K562 (cell line): ENCODE data around the gene SOX8. TPM values are rescaled to one million over a fixed set of nuclear protein-coding genes. Genes with fewer than 3 reads are reported as not detected.

Source experiments
- ATAC-seq: fragments of 200-7000 bp; cut with Tn5 transposase; 3 replicates; pipeline ENCODE4 v1.9.1; 2020; ENCODE audit warnings: moderate library complexity
- BruUV-seq: library from RNA; stranded (reverse); fragments of 400-500 nt; replicated peaks from 2 replicates; lab custom pipeline; 2021; lab: Mats Ljungman, UMichigan
- CTCF ChIA-PET: fragments of 300-600 bp; formaldehyde crosslinking; extraction: SDS; loops from one replicate; lab custom pipeline; 2021; ENCODE audit warnings: low intra/inter-chr PET ratio; lab: Yijun Ruan, JAX
- POLR2A ChIA-PET: fragments of 300-600, 350-650 bp; sonication (Branson Sonifier 250); formaldehyde crosslinking; extraction: SDS; loops from one replicate; lab custom pipeline; 2021; ENCODE audit warnings: antibody characterized with exemption, inconsistent platforms; lab: Yijun Ruan, JAX
- DNase-seq, 4 experiments: peaks; one replicate each; pipeline versions ENCODE4 v3.0.0 to v3.0.0-alpha.2; 2011 to 2018; ENCODE audit warnings: low spot score in 3 of 4, mixed read lengths in 3 of 4; ENCODE audit errors: extremely low read depth in 1 of 4
- FAIRE-seq: peaks from 2 replicates; lab custom pipeline; 2011; peaks lifted over from hg19 to GRCh38; lab: Jason Lieb, UNC
- H2AFZ ChIP-seq: 2 replicates; pipeline ENCODE4 v1.6.0; 2011; ENCODE audit warnings: low read depth, low read length, control low read depth, inconsistent platforms
- H3K27ac ChIP-seq: fragments of 200-600 bp; 3 replicates; pipeline ENCODE4 v1.8.0; 2011; ENCODE audit warnings: low read depth, mild to moderate bottlenecking, control low read depth, inconsistent platforms, low read length, moderate library complexity, mixed read lengths; ENCODE audit errors: extremely low read depth
- H3K27me3 ChIP-seq, 2 experiments: fragments of 300-600 bp in 1 of 2; 2 replicates in 1 of 2; 3 replicates in 1 of 2; pipeline versions ENCODE4 v1.6.0 to v1.8.0; 2011; ENCODE audit warnings: inconsistent platforms in 2 of 2, low read length in 2 of 2, mild to moderate bottlenecking in 1 of 2, mixed read lengths in 1 of 2, moderate library complexity in 1 of 2; ENCODE audit not compliant: control insufficient read depth in 2 of 2, insufficient read depth in 2 of 2
- H3K36me3 ChIP-seq: fragments of 300-600 bp; 3 replicates; pipeline ENCODE4 v1.8.0; 2011; ENCODE audit warnings: mild to moderate bottlenecking, low read length, inconsistent platforms; ENCODE audit not compliant: control insufficient read depth, insufficient read depth
- H3K4me1 ChIP-seq, 2 experiments: fragments of 200-600 bp in 1 of 2; replicated peaks in 1 of 2; 2 replicates in 1 of 2; 3 replicates in 1 of 2; pipeline versions ENCODE4 v1.5.1 to v1.8.0; 2011; ENCODE audit warnings: inconsistent platforms in 2 of 2, low read length in 2 of 2, mild to moderate bottlenecking in 1 of 2, mixed read lengths in 1 of 2, moderate library complexity in 1 of 2; ENCODE audit not compliant: control insufficient read depth in 2 of 2, insufficient read depth in 2 of 2
- H3K4me2 ChIP-seq: 2 replicates; pipeline ENCODE4 v1.6.1; 2011; ENCODE audit warnings: low read length, control low read depth, inconsistent platforms, mixed read lengths; ENCODE audit not compliant: insufficient read depth
- H3K4me3 ChIP-seq: fragments of 200-600 bp; sonication (generic), shearing (Covaris generic); 2 replicates; pipeline ENCODE4 v1.5.1; 2016; ENCODE audit warnings: control low read depth, inconsistent platforms
- H3K79me2 ChIP-seq: fragments of 200-600 bp; 3 replicates; pipeline ENCODE4 v1.8.0; 2011; ENCODE audit warnings: low read length, inconsistent platforms; ENCODE audit not compliant: control insufficient read depth, insufficient read depth
- H3K9ac ChIP-seq, 2 experiments: 2 replicates each; pipeline versions ENCODE4 v1.6.0 to v1.6.1; 2011; ENCODE audit warnings: low read depth in 2 of 2, low read length in 2 of 2, control low read depth in 1 of 2, inconsistent platforms in 1 of 2, mild to moderate bottlenecking in 1 of 2, mixed read lengths in 1 of 2; ENCODE audit not compliant: insufficient read depth in 1 of 2
- H3K9me1 ChIP-seq: one replicate; pipeline ENCODE4 v1.6.0; 2011; ENCODE audit warnings: inconsistent platforms, mild to moderate bottlenecking, low read length, moderate library complexity; ENCODE audit not compliant: control insufficient read depth, insufficient read depth
- H3K9me3 ChIP-seq: replicated peaks from 2 replicates; pipeline ENCODE4 v1.5.1; 2011; ENCODE audit warnings: low read depth, low read length, inconsistent platforms; ENCODE audit not compliant: control insufficient read depth, insufficient read depth
- H4K20me1 ChIP-seq: replicated peaks from 2 replicates; pipeline ENCODE4 v1.6.1; 2011; ENCODE audit warnings: low read length, inconsistent platforms, mixed read lengths; ENCODE audit not compliant: control insufficient read depth, insufficient read depth
- BMI1 ChIP-seq: fragments of 150-350 bp; IDR thresholded peaks from 2 replicates; pipeline ENCODE4 v1.6.1; 2014; ENCODE audit warnings: low read length
- CCAR2 ChIP-seq: fragments of 200-400 bp; formaldehyde crosslinking; IDR thresholded peaks from 2 replicates; pipeline ENCODE4 v1.6.1; 2017; ENCODE audit warnings: mild to moderate bottlenecking, low read depth, low read length
- CHD1 ChIP-seq: fragments of 200-600 bp; sonication (generic); IDR thresholded peaks from one replicate; pipeline ENCODE4 v1.6.1; 2012; ENCODE audit warnings: mild to moderate bottlenecking, moderate library complexity, low read length, inconsistent platforms
- DEAF1 ChIP-seq: fragments of 450-650 bp; formaldehyde crosslinking; IDR thresholded peaks from 2 replicates; pipeline ENCODE4 v1.4.0; 2020; ENCODE audit warnings: mild to moderate bottlenecking, moderate library complexity
- E2F1 ChIP-seq: sonication (generic); formaldehyde crosslinking; IDR thresholded peaks from 2 replicates; pipeline ENCODE4 v1.8.1; 2023; ENCODE audit warnings: mild to moderate bottlenecking, missing genetic modification reagents, moderate library complexity
- GATAD2B ChIP-seq: fragments of 450-650 bp; IDR thresholded peaks from 2 replicates; pipeline ENCODE4 v1.6.1; 2017; ENCODE audit warnings: mild to moderate bottlenecking, borderline replicate concordance
- GTF2F1 ChIP-seq: IDR thresholded peaks from 2 replicates; pipeline ENCODE4 v1.6.1; 2011; ENCODE audit warnings: low read depth, low read length, improper control_type of control experiment
- HDAC3 ChIP-seq: fragments of 450-650 bp; IDR thresholded peaks from 2 replicates; pipeline ENCODE4 v1.6.1; 2018; ENCODE audit warnings: borderline replicate concordance, mild to moderate bottlenecking, moderate library complexity; ENCODE audit not compliant: partially characterized antibody
- SETDB1 ChIP-seq: IDR thresholded peaks from one replicate; pipeline ENCODE4 v1.6.1; 2012; ENCODE audit warnings: low read length, control low read depth, inconsistent platforms
- TAF9B ChIP-seq: fragments of 450-650 bp; IDR thresholded peaks from 2 replicates; pipeline ENCODE4 v1.6.1; 2018; ENCODE audit warnings: mild to moderate bottlenecking; ENCODE audit not compliant: partially characterized antibody
- TCF7L2 ChIP-seq: fragments of 150-350 bp; IDR thresholded peaks from 2 replicates; pipeline ENCODE4 v1.6.1; 2016; ENCODE audit warnings: low read depth, mild to moderate bottlenecking, low read length, moderate library complexity
- USF2 ChIP-seq: sonication (generic); formaldehyde crosslinking; IDR thresholded peaks from 2 replicates; pipeline ENCODE4 v1.5.0; 2020; ENCODE audit warnings: missing genetic modification reagents
- ZNF280A ChIP-seq: fragments of 450-650 bp; IDR thresholded peaks from 2 replicates; pipeline ENCODE4 v1.6.1; 2018; ENCODE audit warnings: mild to moderate bottlenecking, low read depth; ENCODE audit not compliant: partially characterized antibody
- ZNF511 ChIP-seq: sonication (generic); formaldehyde crosslinking; IDR thresholded peaks from 2 replicates; pipeline ENCODE4 v1.8.0; 2022; ENCODE audit warnings: mild to moderate bottlenecking, missing genetic modification reagents
- ZNF589 ChIP-seq: fragments of 200-800 bp; sonication (Bioruptor generic); IDR thresholded peaks from 2 replicates; pipeline ENCODE4 v1.6.1; 2016; ENCODE audit warnings: low read depth, missing genetic modification characterization, missing compliant biosample characterization
- WGBS: fragments of 100-300 bp; shearing (Covaris generic); methylation state at CpG from one replicate; pipeline ENCODE4 v1.1.6; 2016; ENCODE audit warnings: low coverage, mixed read lengths; ENCODE audit not compliant: insufficient coverage; ENCODE audit errors: missing lambda C conversion rate; 5-methylcytosine and 5-hydroxymethylcytosine counted together
- in situ Hi-C: fragments of 300-500 bp; cut with MboI; formaldehyde crosslinking; loops from 4 replicates; pipeline ENCODE4 v1.15.0; 2018; ENCODE audit warnings: inconsistent platforms, mixed read lengths
- intact Hi-C: fragments of 100-400 bp; cut with micrococcal nuclease; formaldehyde crosslinking; loops from 2 replicates; pipeline ENCODE4 v1.14.2; 2022
- polyA plus RNA-seq, 8 experiments: library from polyadenylated mRNA; depleted of rRNA in 4 of 8; stranded (reverse) in 5 of 8; unstranded in 3 of 8; fragments of >200 nt; fragmentation: Nextera tagmentation in 2 of 8; fragmentation: Illumina TruSeq in 1 of 8; extraction: Ambion mirVana in 2 of 8; extraction: Trizol in 1 of 8; gene quantifications; 2 replicates each; pipeline versions ENCODE4 v1.2.1 to v1.2.3, GENCODE V29; 2011 to 2014; ENCODE audit warnings: inconsistent platforms in 1 of 8, missing spikeins in 1 of 8
- total RNA-seq, 7 experiments: library from RNA; depleted of rRNA in 6 of 7; stranded (reverse); fragments of >200 nt in 6 of 7; fragmentation: Illumina TruSeq in 2 of 7; extraction: Trizol in 2 of 7; gene quantifications; 2 replicates each; pipeline versions ENCODE4 v1.2.1 to v1.2.3, GENCODE V29; 2011 to 2021; ENCODE audit warnings: low replicate concordance in 1 of 7

The SOX8 gene
- total and polyA plus RNA-seq, 9 of the 15 experiments (the other 6 are each of a cell fraction or from before 2014, with no cell fraction given) = 0.07 to 0.15 (median 0.15) TPM; not detected in 6

GRCh38 chr16:987906-988305 lies 6.3 kb downstream of the SOX8 start:
- H2AFZ ChIP-seq = no peak overlapping the region
- no peak overlapping the region for H3K4me2 ChIP-seq
- H3K27ac ChIP-seq = no peak overlapping the region
- peaks cover 25 to 89% of the 10 kb centered on the region in 2 experiments; a peak in 4 of 5 replicates for H3K27me3 ChIP-seq
- no TSS peak for BruUV-seq
- no peaks in the 10 kb centered on the region for H3K79me2 ChIP-seq
- H3K4me3 ChIP-seq = no peak overlapping the region
- DNase-seq = no peak
- no peaks in the 10 kb centered on the region for H3K9me3 ChIP-seq
- no peak overlapping the region for H3K9ac ChIP-seq
- peaks cover 16% of the 10 kb centered on the region; the same call in 1 of the 2 replicates for H4K20me1 ChIP-seq
- 7% methylated on average over 13 of the region's 17 CpGs for WGBS
- intact Hi-C loops = no loop called here
- CTCF ChIA-PET = no interaction called here
- POLR2A ChIA-PET = interaction anchor here (0.6 kb wide), 2 partner anchors 11 to 24 kb away, joined by 3 read pairs; no protein-coding TSS in a partner anchor
- peaks cover 0 to 66% of the 10 kb centered on the region in 2 experiments; a peak in 2 of 5 replicates for H3K4me1 ChIP-seq
- in situ Hi-C loops = no loop called here
- no peaks in the 10 kb centered on the region for H3K9me1 ChIP-seq
- no peak for FAIRE-seq
- ATAC-seq = no peak
- no peaks in the 10 kb centered on the region for H3K36me3 ChIP-seq
- TF ChIP-seq BMI1 (no peak), E2F1 (CRISPR knock-in tag) (no peak), ZNF511 (CRISPR knock-in tag) (no peak), ZNF280A (no peak), CCAR2 (no peak), GATAD2B (no peak), DEAF1 (CRISPR knock-in tag) (no peak), GTF2F1 (no peak), ZNF589 (CRISPR knock-in tag) (no peak), TAF9B (no peak), TCF7L2 (no peak), USF2 (CRISPR knock-in tag) (no peak), SETDB1 (no peak), CHD1 (no peak), HDAC3 (no peak)
